GM21529 (cell line): ENCODE results near the gene TMED10.
"Not testable (repeated sequence)": the region's sequence is repeated elsewhere in the genome, so short reads cannot be mapped to it uniquely, and the experiment has no call there.

ENCODE experiments used
- ATAC-seq: cut with Tn5 transposase; IDR thresholded peaks from one replicate; pipeline ENCODE4 v1.9.1; 2021; ENCODE audit not compliant: unreplicated experiment

Gene TMED10

GRCh38 chr14:75162631-75163030 is 13.8 kb downstream of the TMED10 start:
- no peak for ATAC-seq

DNA sequence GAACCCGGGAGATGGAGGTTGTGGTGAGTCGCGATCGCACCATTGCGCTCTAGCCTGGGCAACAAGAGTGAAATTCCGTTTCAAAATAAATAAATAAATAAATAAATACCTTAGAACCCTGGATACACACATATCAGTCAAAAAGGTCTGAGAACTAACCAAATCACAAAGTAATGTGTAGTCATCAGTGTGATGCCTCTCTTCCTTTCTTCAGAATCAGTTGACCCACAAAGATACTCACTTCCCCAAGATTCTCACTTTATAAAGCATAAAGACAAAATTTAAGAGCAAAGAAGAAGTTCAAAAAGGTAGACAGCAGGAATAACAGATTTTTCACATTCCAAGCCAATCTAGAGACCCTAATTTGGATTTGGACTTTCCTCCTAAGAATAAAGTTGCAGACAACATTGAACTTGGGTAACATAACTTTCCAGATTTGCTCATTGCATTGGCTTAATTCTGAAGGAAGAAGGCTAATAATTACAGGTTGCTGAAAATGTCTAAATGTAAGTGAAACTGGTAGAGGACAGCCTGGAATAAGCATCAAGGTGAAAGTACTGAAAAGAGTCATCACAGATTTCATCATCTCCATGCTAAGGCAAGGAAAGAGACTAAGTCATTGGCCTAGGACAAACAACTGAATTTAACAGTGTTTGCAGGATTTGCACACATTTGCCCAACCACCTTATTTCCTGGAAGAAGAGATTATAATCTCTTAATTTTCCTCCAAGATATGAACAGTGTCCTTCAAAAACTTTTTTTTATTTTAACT is 17.4 kb downstream of the TMED10 start:
- ATAC-seq: no peak

- ATAC-seq: no peak
Measured at GRCh38 chr14:75156901-75157300, 19.5 kb downstream of the TMED10 start.

GRCh38 chr14:75156111-75156510 is 20.3 kb downstream of the TMED10 start:
- no peak for ATAC-seq

GRCh38 chr14:75155169-75155568 is 21.2 kb downstream of the TMED10 start:
- no peak for ATAC-seq

DNA sequence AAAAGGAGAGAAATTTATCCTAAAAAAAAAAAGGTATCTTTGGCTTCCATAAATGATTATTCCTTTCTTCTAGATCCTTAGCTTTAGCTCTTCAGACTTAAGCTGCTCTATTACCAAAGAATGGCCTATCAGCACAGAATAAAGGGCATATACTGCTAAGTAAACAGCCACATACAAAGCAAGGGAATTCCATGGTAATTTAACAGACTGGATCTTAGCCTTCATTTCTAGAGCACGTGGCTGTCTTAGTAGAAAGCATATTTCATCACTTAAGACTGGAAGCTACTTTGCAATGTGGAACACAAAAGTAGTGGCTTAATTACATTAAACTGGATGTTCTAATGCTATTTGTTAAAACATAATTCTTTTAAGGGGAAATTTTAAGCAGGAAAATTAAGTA is 23.1 kb downstream of the TMED10 start:
- ATAC-seq: no peak

- ATAC-seq: no peak
Measured at GRCh38 chr14:75151851-75152250, 24.6 kb downstream of the TMED10 start.

GRCh38 chr14:75150637-75151036 is 25.8 kb downstream of the TMED10 start:
- ATAC-seq: not testable (repeated sequence)

DNA sequence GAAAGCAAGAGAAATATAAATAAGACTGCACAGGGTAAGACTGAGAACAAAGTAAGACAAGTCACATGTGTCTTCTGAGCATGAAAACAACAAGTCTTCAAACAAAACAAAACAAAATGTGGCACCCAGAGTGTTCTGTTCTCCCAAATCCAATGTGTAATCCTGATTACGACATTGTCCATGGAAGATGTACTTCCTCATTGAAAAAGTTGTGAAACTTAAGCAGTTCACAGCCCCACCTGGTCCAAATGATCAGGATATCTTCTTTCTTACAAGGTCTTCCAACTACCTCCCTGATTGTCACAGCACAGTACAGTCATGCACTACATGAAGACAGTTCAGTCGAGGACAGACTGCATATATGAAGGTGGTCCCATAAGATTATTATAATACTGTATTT is 26.3 kb downstream of the TMED10 start:
- ATAC-seq: no peak

GRCh38 chr14:75147423-75148071 is 28.9 kb downstream of the TMED10 start:
- ATAC-seq: no peak

GRCh38 chr14:75144944-75145343 is 31.5 kb downstream of the TMED10 start:
- ATAC-seq: no peak

- no peak for ATAC-seq
Measured at GRCh38 chr14:75143761-75144527, 32.5 kb downstream of the TMED10 start.

DNA sequence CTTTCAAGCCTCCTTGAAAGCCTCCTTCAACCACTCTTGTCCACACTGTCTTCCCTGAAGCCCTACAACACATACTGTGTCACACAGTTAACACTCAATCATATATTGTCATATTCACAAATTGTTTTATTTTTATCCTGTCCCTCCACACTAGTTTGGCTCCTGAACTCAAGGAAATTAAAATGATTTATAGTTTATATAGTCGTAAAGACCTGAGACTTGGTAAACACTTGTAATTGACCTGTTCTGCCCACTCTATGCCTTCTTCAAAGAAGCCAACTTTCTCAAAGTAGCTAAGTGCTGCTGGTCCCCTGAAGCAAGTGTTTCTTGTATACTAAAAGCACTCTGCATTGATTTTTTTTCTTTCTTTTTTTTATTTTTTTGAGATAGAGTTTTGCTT is 33.9 kb downstream of the TMED10 start:
- ATAC-seq: no peak

- ATAC-seq: no peak
Measured at GRCh38 chr14:75141967-75142366, 34.4 kb downstream of the TMED10 start.

DNA sequence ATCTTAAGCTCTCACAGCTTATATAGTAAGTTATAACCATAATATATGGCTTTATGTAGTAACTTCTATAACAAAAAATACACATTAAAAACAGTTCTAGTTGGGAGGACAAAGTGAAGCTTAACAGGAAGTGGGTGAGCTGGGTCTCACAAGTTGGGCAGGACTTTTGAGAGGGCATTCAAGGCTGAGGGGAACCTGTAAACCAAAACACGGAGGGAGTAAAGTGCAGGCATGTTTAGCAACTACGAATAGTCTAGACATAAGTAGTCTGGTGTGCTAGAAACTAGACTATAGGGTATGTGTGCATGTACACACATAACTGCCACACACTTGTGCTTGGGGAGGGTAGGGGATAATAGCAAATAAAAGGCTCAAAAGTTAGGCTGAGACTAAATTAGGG is 35.4 kb downstream of the TMED10 start:
- no peak for ATAC-seq

GRCh38 chr14:75140620-75141019 is 35.8 kb downstream of the TMED10 start:
- ATAC-seq: no peak

DNA sequence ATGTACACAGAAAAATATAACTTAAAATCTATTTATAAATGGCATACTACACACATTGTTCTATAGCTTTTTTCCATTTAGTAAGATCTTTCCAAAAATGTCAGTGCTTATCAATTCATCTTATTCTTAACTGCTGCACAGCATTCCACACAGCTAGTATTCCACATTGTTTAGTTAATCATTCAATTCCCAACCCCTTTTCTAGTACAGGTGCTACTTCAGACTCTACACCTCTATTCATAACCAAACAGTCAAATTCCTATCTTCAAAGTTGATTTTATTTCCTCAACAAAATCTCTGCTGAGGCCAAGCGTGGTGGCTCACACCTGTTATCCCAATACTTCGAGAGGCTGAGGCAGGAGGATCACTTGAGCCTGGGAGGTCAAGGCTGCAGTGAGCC is 37.2 kb downstream of the TMED10 start:
- no peak for ATAC-seq

GRCh38 chr14:75138492-75138891 is 37.9 kb downstream of the TMED10 start:
- ATAC-seq: no peak

GRCh38 chr14:75134644-75135043 is 41.8 kb downstream of the TMED10 start:
- ATAC-seq: no peak

GRCh38 chr14:75133597-75133996 is 42.8 kb downstream of the TMED10 start:
- no peak for ATAC-seq

DNA sequence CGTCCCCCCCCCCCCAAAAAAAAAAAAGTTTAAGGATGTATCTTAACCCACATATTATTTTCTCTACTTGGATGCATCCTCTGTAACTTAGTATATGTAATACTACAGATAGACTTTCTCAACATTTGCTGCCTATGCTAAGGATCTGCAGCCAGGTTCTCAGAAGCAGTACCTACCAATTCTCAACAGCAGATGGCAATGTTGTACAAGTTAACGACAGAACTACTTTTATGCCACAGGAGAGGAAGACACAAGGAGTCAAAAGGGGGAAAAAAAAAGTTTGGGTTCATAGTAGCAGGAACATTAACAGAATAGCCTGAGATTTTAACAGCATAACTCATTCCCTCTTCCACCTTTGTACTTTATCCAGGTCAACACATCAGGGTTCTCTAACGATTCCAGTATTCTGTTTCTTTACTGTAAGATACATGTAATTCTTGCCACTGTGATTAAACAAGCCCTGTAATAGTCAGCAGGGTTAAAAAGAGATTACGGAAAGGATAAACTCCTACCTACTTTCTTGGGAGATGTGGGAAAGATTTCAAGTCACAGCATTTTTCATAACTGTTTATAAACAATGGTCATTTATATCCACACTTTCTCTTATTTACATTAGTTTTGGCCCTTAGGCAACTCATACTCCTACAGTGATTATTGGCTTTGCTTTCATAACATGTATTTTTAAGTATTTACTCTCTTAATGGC is 43.9 kb downstream of the TMED10 start:
- ATAC-seq: no peak
